H9 (cell line): ENCODE measurements around the gene DENND1A. TPM values are rescaled to one million over a fixed set of nuclear protein-coding genes. Genes with fewer than 3 reads are reported as not detected.

Experiments used
- DNase-seq: peaks from one replicate; pipeline ENCODE4 v3.0.0-alpha.2; 2017
- H2AFZ ChIP-seq: one replicate; pipeline ENCODE4 v1.6.1; 2013; ENCODE audit warnings: mild to moderate bottlenecking, low read length, control low read depth, moderate library complexity
- H2AK5ac ChIP-seq: 2 replicates; pipeline ENCODE4 v1.6.1; 2013; ENCODE audit warnings: low read length, control low read depth, mixed read lengths; ENCODE audit not compliant: insufficient read length
- H2BK120ac ChIP-seq: one replicate; pipeline ENCODE4 v1.6.1; 2013; ENCODE audit warnings: low read depth, mild to moderate bottlenecking, low read length, control low read depth, inconsistent platforms; ENCODE audit not compliant: poor library complexity, severe bottlenecking
- H2BK12ac ChIP-seq: 2 replicates; pipeline ENCODE4 v1.6.1; 2013; ENCODE audit warnings: low read length, control low read depth, mixed read lengths, low read depth; ENCODE audit not compliant: insufficient read length
- H2BK15ac ChIP-seq: 2 replicates; pipeline ENCODE4 v1.6.1; 2013; ENCODE audit warnings: low read depth, low read length, control low read depth
- H2BK20ac ChIP-seq: one replicate; pipeline ENCODE4 v1.6.1; 2013; ENCODE audit warnings: low read depth, mild to moderate bottlenecking, low read length, control low read depth, inconsistent platforms; ENCODE audit not compliant: poor library complexity, severe bottlenecking
- H2BK5ac ChIP-seq: 2 replicates; pipeline ENCODE4 v1.6.1; 2013; ENCODE audit warnings: low read length, control low read depth, mixed read lengths; ENCODE audit not compliant: insufficient read length
- H3K14ac ChIP-seq: 2 replicates; pipeline ENCODE4 v1.6.1; 2013; ENCODE audit warnings: low read length, control low read depth; ENCODE audit not compliant: insufficient read depth
- H3K18ac ChIP-seq: 2 replicates; pipeline ENCODE4 v1.6.1; 2013; ENCODE audit warnings: low read depth, mild to moderate bottlenecking, mixed read lengths, low read length, control low read depth; ENCODE audit not compliant: insufficient read length
- H3K23ac ChIP-seq: 2 replicates; pipeline ENCODE4 v1.6.1; 2013; ENCODE audit warnings: low read length, control low read depth, mixed read lengths, low read depth; ENCODE audit not compliant: insufficient read length
- H3K23me2 ChIP-seq: 2 replicates; pipeline ENCODE4 v1.6.1; 2013; ENCODE audit warnings: low read depth, mild to moderate bottlenecking, mixed read lengths, low read length, control low read depth; ENCODE audit not compliant: insufficient read length, poor library complexity, severe bottlenecking
- H3K27ac ChIP-seq: 2 replicates; pipeline ENCODE4 v1.5.1; 2013; ENCODE audit warnings: low read length, control low read depth, mixed read lengths, low read depth; ENCODE audit not compliant: insufficient read length
- H3K27me3 ChIP-seq: 2 replicates; pipeline ENCODE4 v1.6.1; 2013; ENCODE audit warnings: low read length, control low read depth, inconsistent platforms; ENCODE audit not compliant: insufficient read depth
- H3K4ac ChIP-seq: 2 replicates; pipeline ENCODE4 v1.6.1; 2013; ENCODE audit warnings: low read depth, mild to moderate bottlenecking, control low read depth, inconsistent platforms, low read length, moderate library complexity
- H3K4me1 ChIP-seq: 2 replicates; pipeline ENCODE4 v1.6.1; 2013; ENCODE audit warnings: low read length, control low read depth, inconsistent platforms; ENCODE audit not compliant: insufficient read depth
- H3K4me2 ChIP-seq: 2 replicates; pipeline ENCODE4 v1.6.1; 2013; ENCODE audit warnings: low read length, control low read depth, mixed read lengths; ENCODE audit not compliant: insufficient read length, insufficient read depth
- H3K56ac ChIP-seq: 2 replicates; pipeline ENCODE4 v1.6.1; 2013; ENCODE audit warnings: low read depth, mild to moderate bottlenecking, mixed read lengths, low read length, control low read depth; ENCODE audit not compliant: insufficient read length
- H3K79me1 ChIP-seq: 2 replicates; pipeline ENCODE4 v1.6.1; 2013; ENCODE audit warnings: low read depth, mild to moderate bottlenecking, moderate library complexity, low read length, control low read depth, inconsistent platforms; ENCODE audit not compliant: insufficient read depth, poor library complexity, severe bottlenecking
- H3K79me2 ChIP-seq: 2 replicates; pipeline ENCODE4 v1.6.1; 2013; ENCODE audit warnings: low read length, control low read depth, inconsistent platforms; ENCODE audit not compliant: insufficient read depth
- H3K9ac ChIP-seq: 2 replicates; pipeline ENCODE4 v1.6.1; 2013; ENCODE audit warnings: low read length, control low read depth, mixed read lengths; ENCODE audit not compliant: insufficient read length; ENCODE audit errors: extremely low read depth
- H3K9me3 ChIP-seq: one replicate; pipeline ENCODE4 v1.6.1; 2013; ENCODE audit warnings: low read depth, low read length, inconsistent platforms; ENCODE audit not compliant: control insufficient read depth
- H3T11ph ChIP-seq: one replicate; pipeline ENCODE4 v1.6.1; 2013; ENCODE audit warnings: mild to moderate bottlenecking, low read length, control low read depth, inconsistent platforms
- H4K20me1 ChIP-seq: one replicate; pipeline ENCODE4 v1.6.1; 2013; ENCODE audit not compliant: control insufficient read depth, insufficient read length, insufficient read depth
- H4K5ac ChIP-seq: 2 replicates; pipeline ENCODE4 v1.6.1; 2013; ENCODE audit warnings: low read depth, mild to moderate bottlenecking, mixed read lengths, low read length, control low read depth; ENCODE audit not compliant: insufficient read length
- H4K8ac ChIP-seq: replicated peaks from 2 replicates; pipeline ENCODE4 v1.6.1; 2013; ENCODE audit warnings: low read length, control low read depth, mixed read lengths, low read depth; ENCODE audit not compliant: insufficient read length
- H4K91ac ChIP-seq: 2 replicates; pipeline ENCODE4 v1.6.1; 2013; ENCODE audit warnings: low read depth, mild to moderate bottlenecking, moderate library complexity, mixed read lengths, low read length, control low read depth; ENCODE audit not compliant: insufficient read length
- H3K27ac Mint-ChIP-seq, 3 experiments: 2 replicates in 2 of 3; 3 replicates in 1 of 3; pipeline ENCODE4 v1.8.0; 2020 to 2021; ENCODE audit warnings: mixed read lengths in 3 of 3, mild to moderate bottlenecking in 1 of 3, moderate library complexity in 1 of 3
- H3K27me3 Mint-ChIP-seq: 2 replicates; pipeline ENCODE4 v1.8.0; 2021; ENCODE audit warnings: low read depth, mild to moderate bottlenecking, moderate library complexity, mixed read lengths
- H3K36me3 Mint-ChIP-seq, 3 experiments: 2 replicates in 2 of 3; 3 replicates in 1 of 3; pipeline ENCODE4 v1.8.0; 2020 to 2021; ENCODE audit warnings: low read depth in 3 of 3, mixed read lengths in 3 of 3; ENCODE audit not compliant: insufficient read depth in 1 of 3
- H3K4me1 Mint-ChIP-seq, 2 experiments: 2 replicates each; pipeline ENCODE4 v1.8.0; 2020; ENCODE audit warnings: mixed read lengths in 2 of 2
- H3K4me3 Mint-ChIP-seq, 2 experiments: 2 replicates in 1 of 2; 3 replicates in 1 of 2; pipeline ENCODE4 v1.8.0; 2020 to 2021; ENCODE audit warnings: mild to moderate bottlenecking in 2 of 2, mixed read lengths in 2 of 2, moderate library complexity in 1 of 2
- H3K9me3 Mint-ChIP-seq, 2 experiments: 2 replicates in 1 of 2; 3 replicates in 1 of 2; pipeline ENCODE4 v1.8.0; 2020; ENCODE audit warnings: mild to moderate bottlenecking in 2 of 2, mixed read lengths in 2 of 2, moderate library complexity in 1 of 2
- CTCF ChIP-seq: fragments of 200-600 bp; sonication (generic); conservative IDR thresholded peaks from 3 replicates; pipeline ENCODE4 v1.8.0; 2021; ENCODE audit warnings: antibody characterized with exemption, mild to moderate bottlenecking
- WGBS: extraction: QIAGEN DNeasy Blood & Tissue Kit; methylation state at CpG from one replicate; pipeline ENCODE4 v1.1.7; 2013; ENCODE audit warnings: missing lambda C conversion rate, low lambda C conversion rate, mixed read lengths; ENCODE audit not compliant: insufficient read length; ENCODE audit errors: extremely low coverage; 5-methylcytosine and 5-hydroxymethylcytosine counted together
- total RNA-seq: library from RNA; stranded (reverse); gene quantifications from 2 replicates; pipeline ENCODE4 v1.2.1, GENCODE V29; 2021

Gene DENND1A
- total RNA-seq, 1 experiment from 2014 or later, result 20.4 TPM

GRCh38 chr9:123975871-123976270 is 45.9 kb upstream of the DENND1A start:
- H2AFZ ChIP-seq, result no peak overlapping the region
- Mint-ChIP-seq H3K4me3 (no peak overlapping the region), H3K27me3 (peaks cover 42% of the 10 kb centered on the region), H3K4me1 (no peaks in the 10 kb centered on the region), H3K9me3 (no peaks in the 10 kb centered on the region), H3K36me3 (no peaks in the 10 kb centered on the region), H3K27ac (no peak overlapping the region)
- no peak overlapping the region for H3K9ac ChIP-seq
- H2AK5ac ChIP-seq, result no peak overlapping the region
- H3K27me3 ChIP-seq, result peaks cover 3% of the 10 kb centered on the region
- H3K23me2 ChIP-seq, result no peaks in the 10 kb centered on the region
- TF ChIP-seq CTCF, result no peak
- no peaks in the 10 kb centered on the region for H3K4me1 ChIP-seq
- H2BK12ac ChIP-seq, result no peak overlapping the region
- H4K8ac ChIP-seq, result no peak overlapping the region
- H3K56ac ChIP-seq, result no peak overlapping the region
- no peak for DNase-seq
- H3K9me3 ChIP-seq, result peaks cover 11% of the 10 kb centered on the region
- no peak overlapping the region for H3K4me2 ChIP-seq
- no peak overlapping the region for H3K27ac ChIP-seq
- no peak overlapping the region for H3T11ph ChIP-seq
- no peak overlapping the region for H2BK15ac ChIP-seq
- H4K5ac ChIP-seq, result no peak overlapping the region
- no peaks in the 10 kb centered on the region for H3K79me2 ChIP-seq
- no peaks in the 10 kb centered on the region for H4K20me1 ChIP-seq
- H2BK120ac ChIP-seq, result no peak overlapping the region
- H4K91ac ChIP-seq, result no peak overlapping the region
- no peaks in the 10 kb centered on the region for H3K79me1 ChIP-seq
- H3K18ac ChIP-seq, result no peak overlapping the region
- H2BK5ac ChIP-seq, result no peak overlapping the region
- no peak overlapping the region for H2BK20ac ChIP-seq
- no peak overlapping the region for H3K14ac ChIP-seq
- H3K23ac ChIP-seq, result no peak overlapping the region
- no CpG with 5 or more reads among the region's 3 CpGs for WGBS
- H3K4ac ChIP-seq, result no peak overlapping the region
